ENCODE measurements around the gene HSF5. TPM values are rescaled to one million over a fixed set of nuclear protein-coding genes. Genes with fewer than 3 reads are reported as not detected.
"Not testable (repeated sequence)": the region's sequence is repeated elsewhere in the genome, so short reads cannot be mapped to it uniquely, and the experiment has no call there.

The HSF5 gene
- polyA plus RNA-seq, 4 donors = 0.23 to 0.68 (median 0.43) TPM

DNA sequence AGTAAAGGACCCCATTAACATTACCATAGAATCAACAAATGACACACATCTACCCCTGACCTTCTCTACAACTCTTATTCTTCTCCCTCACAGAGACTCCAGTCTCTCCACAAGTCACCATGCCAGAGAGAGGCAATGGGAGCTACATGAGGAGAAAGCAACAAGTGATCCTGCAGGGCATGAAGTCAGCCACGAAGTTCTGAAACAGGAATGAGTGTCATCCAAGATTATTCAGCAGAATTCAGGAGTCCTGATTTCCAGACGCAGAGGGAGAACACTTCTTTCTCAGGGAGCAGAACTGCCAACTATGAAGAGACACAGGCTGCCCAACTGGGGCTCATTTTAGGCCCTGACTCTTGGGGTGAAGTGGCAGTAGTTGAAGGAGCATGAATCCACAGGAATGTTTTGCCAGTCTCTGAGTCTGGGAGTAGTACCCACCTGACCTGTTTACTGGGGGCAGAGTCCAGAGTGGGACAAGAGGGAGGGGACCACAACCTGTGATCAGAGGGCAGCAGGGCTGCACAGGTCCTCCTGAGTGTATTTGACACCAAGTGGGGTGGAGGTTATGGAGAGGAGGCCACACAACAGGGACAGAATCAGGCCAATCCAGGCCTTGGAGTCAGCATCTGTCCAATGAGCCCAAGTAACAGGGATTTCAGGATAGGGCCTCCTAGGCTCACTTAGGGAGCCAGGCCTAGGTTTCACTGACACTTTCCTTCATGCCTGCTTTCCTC lies 28.6 kb upstream of the HSF5 start:
- DNase-seq (ENCODE audit: low read depth in 4 of 4, low spot score in 3 of 4) = no peak

DNA sequence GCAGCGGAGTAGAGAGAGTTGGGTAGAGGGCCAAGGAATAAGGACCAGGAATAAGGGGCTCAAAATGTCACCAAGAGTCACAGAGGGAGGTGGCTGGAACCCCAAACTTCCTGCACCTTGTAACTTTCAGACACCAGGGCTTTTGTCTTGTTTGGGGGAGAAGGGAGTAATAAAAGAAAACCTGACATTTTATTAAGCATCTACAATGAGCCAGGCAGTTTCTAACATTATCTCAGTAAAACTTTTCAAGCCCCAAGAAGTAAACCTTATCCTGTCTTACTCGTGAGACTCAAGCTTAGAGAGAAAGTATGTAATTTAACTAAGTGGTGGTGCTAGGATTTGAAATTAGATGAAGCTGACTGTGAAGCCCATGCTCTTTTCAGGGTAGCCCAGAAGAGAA lies 27.1 kb upstream of the HSF5 start:
- DNase-seq (ENCODE audit: low read depth in 4 of 4, low spot score in 3 of 4) = no peak

- DNase-seq (ENCODE audit: low read depth in 4 of 4, low spot score in 3 of 4) = no peak
These were observed 26.6 kb upstream of the HSF5 start for GRCh38 chr17:58514770-58515157.

DNA sequence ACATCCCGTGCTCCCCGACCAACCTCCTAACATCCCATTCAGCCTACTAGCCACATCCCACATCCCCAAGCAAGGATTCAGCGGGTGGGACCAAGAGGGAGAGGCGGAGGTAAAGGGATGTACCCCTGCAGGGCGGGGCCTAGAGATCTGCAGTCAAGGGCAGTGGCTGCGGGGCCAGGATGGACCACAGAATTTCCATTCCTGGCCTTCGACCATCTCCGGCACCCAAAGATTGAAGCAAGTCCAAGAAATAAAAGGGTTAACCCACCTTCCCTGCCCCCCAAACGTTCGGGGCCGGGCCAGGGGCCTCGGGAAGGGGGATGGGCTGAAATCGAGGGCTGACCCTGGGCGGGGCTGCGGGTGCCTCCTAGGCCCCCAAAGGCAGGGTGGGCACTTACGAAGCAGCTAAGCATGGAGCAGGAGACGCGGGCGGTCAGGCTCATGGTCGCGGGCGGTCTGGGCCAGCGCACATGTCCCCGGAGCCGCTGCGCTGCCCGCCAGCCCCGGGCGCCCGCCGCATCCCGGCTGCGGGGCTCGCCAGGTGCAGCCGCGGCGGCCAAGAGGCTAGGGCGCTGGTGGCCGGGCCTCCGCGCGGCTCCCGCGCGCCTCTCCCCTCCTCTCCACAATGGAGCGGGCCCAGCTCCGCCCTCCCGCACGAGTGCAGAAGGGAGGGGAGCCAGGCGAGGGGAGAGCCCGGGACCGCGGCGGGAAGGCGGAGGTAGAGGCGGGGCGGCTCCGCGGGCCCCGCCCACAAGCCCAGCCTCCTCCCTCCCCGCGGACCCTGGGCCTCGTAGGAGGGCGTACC lies 26.0 kb upstream of the HSF5 start, which contains the start of gene MTMR4:
Gene MTMR4 (minus strand): TSS at position 674 of the 805 bp plus-strand sequence. CDS start 231 bp downstream, at position 443.
- peak; percentile 58 to 72 (median 64) for DNase-seq (ENCODE audit: low read depth in 4 of 4, low spot score in 3 of 4)

DNA sequence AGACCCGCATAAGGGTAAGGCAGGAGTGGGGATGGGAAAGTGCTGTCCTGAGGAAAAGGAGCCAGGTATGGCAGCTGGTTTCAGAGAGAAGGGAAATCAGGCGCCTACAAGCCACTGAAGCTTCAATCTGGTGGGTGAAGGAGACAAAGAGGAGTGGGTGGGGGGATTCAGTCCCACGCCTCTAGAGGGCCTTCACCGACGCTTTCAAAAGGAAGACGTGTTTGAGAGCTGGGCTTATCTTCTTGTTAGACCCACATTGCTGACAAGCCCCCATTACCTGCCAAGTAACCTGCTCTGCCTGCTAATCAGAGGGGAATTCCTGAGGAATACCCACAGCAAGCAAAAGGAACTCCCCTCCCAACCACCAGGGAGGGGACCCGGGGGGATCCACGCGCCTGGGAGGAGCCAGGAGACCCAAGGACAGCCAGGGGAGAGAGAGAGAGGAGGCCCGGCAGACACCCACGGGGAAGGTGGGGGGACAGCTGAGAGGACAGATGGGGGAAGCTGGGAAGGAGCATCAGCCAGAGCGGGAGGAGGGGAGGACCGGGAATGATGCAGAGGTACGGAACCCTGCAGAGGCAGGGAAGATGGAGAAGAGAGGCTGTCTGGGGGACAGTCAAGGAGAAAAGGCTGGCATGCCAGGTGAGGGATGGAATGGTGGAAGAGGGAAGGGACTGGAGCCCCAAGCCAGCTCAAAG lies 25.2 kb upstream of the HSF5 start:
- DNase-seq (ENCODE audit: low read depth in 4 of 4, low spot score in 3 of 4) = no peak

- DNase-seq (ENCODE audit: low read depth in 4 of 4, low spot score in 3 of 4) = no peak
These were observed 21.9 kb upstream of the HSF5 start for GRCh38 chr17:58510075-58510474.

- no peak for DNase-seq (ENCODE audit: low read depth in 4 of 4, low spot score in 3 of 4)
These were observed 20.3 kb upstream of the HSF5 start for GRCh38 chr17:58508341-58509067.

DNA sequence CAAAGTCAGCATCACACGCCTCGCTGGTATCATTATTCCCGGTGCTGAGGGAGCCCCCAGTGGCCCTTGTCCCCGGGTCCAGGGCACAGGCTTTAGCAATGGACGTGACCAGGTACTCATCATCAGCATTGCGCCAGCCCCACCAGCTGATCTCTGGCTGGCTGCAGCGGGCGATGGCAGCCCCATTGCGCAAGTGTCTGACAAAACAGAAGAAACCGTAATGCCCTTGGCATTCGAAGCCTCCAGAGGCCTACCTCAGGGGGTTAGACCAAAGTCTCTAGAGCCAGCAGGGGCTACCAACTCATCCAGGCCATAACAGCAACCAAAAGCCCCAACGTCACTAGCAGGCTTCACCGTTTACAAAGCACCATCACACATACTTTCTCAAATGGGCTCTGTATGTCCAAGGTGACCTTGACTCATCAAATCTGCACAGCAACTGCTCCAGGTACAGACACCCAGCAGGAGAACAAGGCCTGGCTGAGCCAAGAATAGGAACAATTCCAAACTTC lies 19.0 kb upstream of the HSF5 start:
- no peak for DNase-seq (ENCODE audit: low read depth in 4 of 4, low spot score in 3 of 4)

- no peak for DNase-seq (ENCODE audit: low read depth in 4 of 4, low spot score in 3 of 4)
These were observed 18.3 kb upstream of the HSF5 start for GRCh38 chr17:58506354-58507080.

- no peak for DNase-seq (ENCODE audit: low read depth in 4 of 4, low spot score in 3 of 4)
These were observed 16.7 kb upstream of the HSF5 start for GRCh38 chr17:58504826-58505351.

DNA sequence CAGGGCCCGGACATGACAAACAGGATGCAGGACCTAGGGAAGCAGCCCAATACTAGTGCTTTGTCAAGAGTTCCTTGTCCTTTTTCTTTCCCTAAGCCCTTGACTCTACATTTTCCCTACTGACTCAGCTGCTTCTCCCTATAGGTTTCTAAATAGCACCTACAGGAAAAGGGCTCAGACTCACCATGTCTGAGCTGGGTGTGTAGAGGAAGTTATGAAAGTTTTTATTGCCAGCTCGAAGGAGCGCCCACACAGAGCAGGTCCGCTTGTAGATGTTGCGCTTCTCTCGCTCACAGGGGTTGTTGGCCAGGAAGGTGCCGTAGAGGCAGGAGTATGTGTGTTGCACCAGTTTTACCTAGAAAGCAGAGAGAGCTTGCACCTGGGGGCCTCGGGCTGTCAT lies 15.7 kb upstream of the HSF5 start:
- no peak for DNase-seq (ENCODE audit: low read depth in 4 of 4, low spot score in 3 of 4)

DNA sequence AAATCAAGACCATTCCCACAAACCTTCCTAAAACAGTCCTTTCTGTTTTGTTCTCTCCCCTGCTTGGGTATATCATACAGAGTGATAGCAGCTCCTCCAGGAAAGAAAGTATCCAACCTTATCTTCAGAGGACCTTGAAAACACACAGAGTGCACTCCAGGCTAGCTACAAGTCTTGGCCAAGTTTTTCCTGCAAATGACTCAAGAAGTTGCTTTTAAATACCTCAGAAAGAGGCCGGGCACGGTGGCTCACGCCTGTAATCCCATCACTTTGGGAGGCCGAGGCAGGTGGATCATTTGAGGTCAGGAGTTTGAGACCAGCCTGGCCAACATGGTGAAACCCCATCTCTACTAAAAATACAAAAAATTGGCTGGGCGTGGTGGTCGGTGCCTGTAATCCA lies 14.9 kb upstream of the HSF5 start:
- DNase-seq (ENCODE audit: low read depth in 4 of 4, low spot score in 3 of 4) = not testable (repeated sequence)

GRCh38 chr17:58501451-58501850 lies 13.2 kb upstream of the HSF5 start:
- no peak for DNase-seq (ENCODE audit: low read depth in 4 of 4, low spot score in 3 of 4)

- DNase-seq (ENCODE audit: low read depth in 4 of 4, low spot score in 3 of 4) = no peak
These were observed 10.1 kb upstream of the HSF5 start for GRCh38 chr17:58498177-58498828.

DNA sequence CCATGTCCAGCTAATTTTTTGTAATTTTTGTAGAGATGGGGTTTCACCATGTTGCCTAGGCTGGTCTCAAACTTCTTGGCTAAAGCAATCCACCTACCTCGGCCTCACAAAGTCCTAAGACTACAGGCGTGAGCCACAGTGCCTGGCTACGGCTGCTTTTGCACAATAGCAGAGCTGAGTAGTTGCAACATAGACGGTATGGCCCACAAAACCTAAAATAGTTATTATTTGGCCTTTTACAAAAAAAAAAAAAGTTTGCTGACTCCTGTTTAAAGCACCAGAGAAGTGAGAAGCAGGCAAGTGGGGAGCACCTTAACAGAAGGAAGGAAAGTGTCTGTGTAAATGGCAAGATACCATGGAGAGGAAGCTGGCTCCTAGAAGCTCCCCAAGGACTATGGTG lies 5.3 kb upstream of the HSF5 start:
- DNase-seq (ENCODE audit: low read depth in 4 of 4, low spot score in 3 of 4) = no peak

GRCh38 chr17:58492238-58493121 lies 4.3 kb upstream of the HSF5 start:
- DNase-seq (ENCODE audit: low read depth in 4 of 4, low spot score in 3 of 4) = no peak

GRCh38 chr17:58491510-58492045 lies 3.4 kb upstream of the HSF5 start:
- DNase-seq (ENCODE audit: low read depth in 4 of 4, low spot score in 3 of 4) = no peak

GRCh38 chr17:58488428-58488890 lies 251 bp upstream of the HSF5 start:
- DNase-seq (ENCODE audit: low read depth in 4 of 4, low spot score in 3 of 4) = no peak

All from left renal pelvis (tissue), 4 donors.